ENCODE results near the gene RTL1.

DNA sequence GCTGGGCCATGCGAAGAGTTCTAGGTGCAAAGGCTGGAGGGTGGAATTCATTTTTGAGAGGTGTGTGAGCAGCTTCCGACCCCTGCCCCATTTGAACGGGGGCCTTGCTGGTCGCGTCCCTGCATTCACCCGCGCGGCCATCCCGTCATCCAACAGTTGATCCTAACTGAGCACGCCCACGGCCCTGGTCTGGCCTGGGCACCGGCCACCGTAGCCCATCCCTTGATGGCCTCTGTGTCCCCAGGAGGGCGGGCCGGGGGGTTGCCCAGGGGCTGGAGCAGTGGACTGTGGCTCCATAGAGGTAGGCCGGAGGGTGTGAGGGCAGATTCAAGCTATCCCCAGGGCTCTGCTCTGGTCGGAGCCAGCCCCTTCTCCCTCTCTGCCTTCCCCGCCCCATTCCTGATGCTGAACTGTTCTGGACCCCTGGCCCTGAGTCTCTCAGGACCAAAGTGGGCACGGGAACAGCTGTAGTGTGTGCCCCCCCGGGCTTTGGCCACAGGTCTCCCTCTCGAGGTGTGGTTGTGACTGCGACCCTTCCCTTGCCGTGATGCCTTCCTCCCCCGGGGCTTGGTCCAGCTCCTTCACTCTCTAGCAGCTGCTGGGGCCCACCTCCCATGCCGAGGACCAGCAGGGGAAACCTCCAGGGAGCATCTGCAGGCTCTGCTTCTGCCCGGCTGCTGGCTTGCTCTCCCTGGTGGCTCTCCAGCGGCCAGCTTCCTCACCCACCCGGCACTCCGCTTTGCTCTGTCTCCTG lies 68.6 kb downstream of the RTL1 start:
- TF ChIP-seq, protein P1, sequence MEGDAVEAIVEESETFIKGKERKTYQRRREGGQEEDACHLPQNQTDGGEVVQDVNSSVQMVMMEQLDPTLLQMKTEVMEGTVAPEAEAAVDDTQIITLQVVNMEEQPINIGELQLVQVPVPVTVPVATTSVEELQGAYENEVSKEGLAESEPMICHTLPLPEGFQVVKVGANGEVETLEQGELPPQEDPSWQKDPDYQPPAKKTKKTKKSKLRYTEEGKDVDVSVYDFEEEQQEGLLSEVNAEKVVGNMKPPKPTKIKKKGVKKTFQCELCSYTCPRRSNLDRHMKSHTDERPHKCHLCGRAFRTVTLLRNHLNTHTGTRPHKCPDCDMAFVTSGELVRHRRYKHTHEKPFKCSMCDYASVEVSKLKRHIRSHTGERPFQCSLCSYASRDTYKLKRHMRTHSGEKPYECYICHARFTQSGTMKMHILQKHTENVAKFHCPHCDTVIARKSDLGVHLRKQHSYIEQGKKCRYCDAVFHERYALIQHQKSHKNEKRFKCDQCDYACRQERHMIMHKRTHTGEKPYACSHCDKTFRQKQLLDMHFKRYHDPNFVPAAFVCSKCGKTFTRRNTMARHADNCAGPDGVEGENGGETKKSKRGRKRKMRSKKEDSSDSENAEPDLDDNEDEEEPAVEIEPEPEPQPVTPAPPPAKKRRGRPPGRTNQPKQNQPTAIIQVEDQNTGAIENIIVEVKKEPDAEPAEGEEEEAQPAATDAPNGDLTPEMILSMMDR (IDR thresholded peaks at IDR 0.05; ENCODE audit: low read depth, low read length, poor library complexity, severe bottlenecking) = no peak
- no peak for TF ChIP-seq EZH2phosphoT487 (IDR thresholded peaks at IDR 0.05; ENCODE audit: borderline replicate concordance, low read length)

All from DOHH2 (cell line).